ENCODE results near the gene EPB41.

DNA sequence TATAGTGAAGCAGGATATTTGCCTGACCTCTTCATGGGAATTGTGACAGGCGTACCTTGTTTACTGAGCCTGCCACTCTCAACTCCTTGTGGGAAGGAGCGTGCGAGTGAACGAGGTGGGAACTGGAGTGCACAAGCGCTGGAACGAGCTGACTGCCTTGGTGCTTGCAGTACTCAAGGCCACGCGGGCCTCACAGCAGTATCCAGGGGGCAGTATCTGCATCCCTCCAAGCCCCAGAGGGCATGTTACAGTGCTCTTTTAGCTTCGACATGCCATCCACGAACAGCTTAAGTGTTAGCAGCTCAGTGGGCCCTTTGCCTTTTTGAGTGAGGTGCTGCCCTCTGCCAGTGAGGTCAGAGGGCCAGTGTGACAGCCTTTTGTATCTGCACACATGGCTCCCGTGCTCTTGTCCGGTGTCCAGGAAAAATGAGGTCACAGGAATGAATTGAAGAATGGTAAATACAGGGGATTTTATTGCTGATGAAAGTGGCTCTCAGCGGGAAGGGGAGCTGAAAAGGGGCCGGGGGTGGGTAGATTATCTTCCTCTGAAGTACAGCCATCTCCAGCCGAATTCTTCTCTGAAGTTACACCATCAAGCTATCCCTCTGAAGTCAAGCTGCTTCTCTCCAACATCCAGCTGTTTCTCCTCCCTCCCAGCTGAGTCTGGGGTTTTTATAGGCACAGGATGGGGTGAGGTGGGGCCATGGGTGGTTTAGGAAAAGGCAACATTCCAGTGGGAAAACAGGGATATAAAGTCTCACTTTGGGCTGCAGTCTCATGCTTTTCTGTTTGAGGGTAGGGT, 69.3 kb downstream of the EPB41 start:
- no peak for TF ChIP-seq CTCF (conservative IDR thresholded peaks at IDR 0.05; ENCODE audit: low read depth, low read length)
- TF ChIP-seq ELK1 (IDR thresholded peaks at IDR 0.05; ENCODE audit: borderline replicate concordance, low read depth, low read length), result no peak
- no peak for TF ChIP-seq RFX5 (IDR thresholded peaks at IDR 0.05; ENCODE audit: low read depth, low read length)
- no peak for TF ChIP-seq POLR2A (IDR thresholded peaks at IDR 0.05; ENCODE audit: low read depth, low read length)
- no peak for TF ChIP-seq MXI1 (IDR thresholded peaks at IDR 0.05; ENCODE audit: borderline replicate concordance, low read depth, low read length)
- TF ChIP-seq CEBPB (IDR thresholded peaks at IDR 0.05; ENCODE audit: low read depth, low read length), result no peak

Data from IMR-90 (cell line).